ENCODE measurements around the gene TAF11L12.
"Not testable (repeated sequence)": the region's sequence is repeated elsewhere in the genome, so short reads cannot be mapped to it uniquely, and the experiment has no call there.

TAF11L12 gene

DNA sequence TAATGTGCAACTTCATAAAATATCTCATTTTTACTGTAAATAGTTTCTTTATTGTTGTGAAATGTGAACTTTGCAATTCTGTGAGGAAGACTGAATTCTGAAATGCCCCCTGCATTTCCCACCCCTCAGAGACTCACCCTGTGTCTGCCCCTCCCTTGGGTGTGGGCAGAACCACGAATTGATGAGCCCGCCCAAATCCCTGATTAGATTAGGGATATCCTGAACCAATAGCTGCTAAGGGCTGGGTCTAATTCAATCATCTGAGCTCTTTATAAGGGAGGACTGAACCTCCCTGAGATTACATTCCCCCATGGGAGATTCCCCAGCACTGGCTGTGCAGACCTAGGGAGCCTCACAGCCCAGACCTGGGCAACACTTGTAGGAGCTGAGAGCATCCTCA, at the start of gene TAF11L12:
TSS of gene TAF11L12 (plus strand) at position 301 of the 400 bp plus-strand sequence.
- not testable (repeated sequence) for DNase-seq (ENCODE audit: low spot score)

DNA sequence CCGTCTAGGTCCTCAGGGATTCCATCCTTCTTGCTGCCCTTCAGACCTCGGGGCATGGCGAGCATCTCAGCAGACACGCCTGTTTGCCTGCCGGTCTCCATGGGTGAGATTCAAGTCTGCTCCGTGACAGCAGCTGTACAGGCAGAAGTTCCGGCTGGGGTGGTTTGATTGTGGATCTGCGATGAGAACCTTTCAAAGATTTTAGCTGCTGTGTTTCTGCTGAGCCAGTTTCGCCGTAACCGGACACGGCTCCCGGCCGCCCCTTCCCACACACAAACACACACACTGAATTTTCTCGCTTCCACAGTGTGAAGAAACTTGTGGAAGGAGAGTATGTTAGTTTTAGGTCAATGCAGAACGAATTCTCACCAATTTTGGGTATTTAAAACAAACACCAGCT, 24.5 kb upstream of the TAF11L12 start, which contains the start of gene TAF11L7:
TSS of gene TAF11L7 (minus strand) at position 101 of the 400 bp plus-strand sequence.
- DNase-seq (ENCODE audit: low spot score): not testable (repeated sequence)

DNA sequence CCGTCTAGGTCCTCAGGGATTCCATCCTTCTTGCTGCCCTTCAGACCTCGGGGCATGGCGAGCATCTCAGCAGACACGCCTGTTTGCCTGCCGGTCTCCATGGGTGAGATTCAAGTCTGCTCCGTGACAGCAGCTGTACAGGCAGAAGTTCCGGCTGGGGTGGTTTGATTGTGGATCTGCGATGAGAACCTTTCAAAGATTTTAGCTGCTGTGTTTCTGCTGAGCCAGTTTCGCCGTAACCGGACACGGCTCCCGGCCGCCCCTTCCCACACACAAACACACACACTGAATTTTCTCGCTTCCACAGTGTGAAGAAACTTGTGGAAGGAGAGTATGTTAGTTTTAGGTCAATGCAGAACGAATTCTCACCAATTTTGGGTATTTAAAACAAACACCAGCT, 19.3 kb upstream of the TAF11L12 start, which contains the start of gene TAF11L8:
TSS of gene TAF11L8 (minus strand) at position 101 of the 400 bp plus-strand sequence.
- not testable (repeated sequence) for DNase-seq (ENCODE audit: low spot score)

DNA sequence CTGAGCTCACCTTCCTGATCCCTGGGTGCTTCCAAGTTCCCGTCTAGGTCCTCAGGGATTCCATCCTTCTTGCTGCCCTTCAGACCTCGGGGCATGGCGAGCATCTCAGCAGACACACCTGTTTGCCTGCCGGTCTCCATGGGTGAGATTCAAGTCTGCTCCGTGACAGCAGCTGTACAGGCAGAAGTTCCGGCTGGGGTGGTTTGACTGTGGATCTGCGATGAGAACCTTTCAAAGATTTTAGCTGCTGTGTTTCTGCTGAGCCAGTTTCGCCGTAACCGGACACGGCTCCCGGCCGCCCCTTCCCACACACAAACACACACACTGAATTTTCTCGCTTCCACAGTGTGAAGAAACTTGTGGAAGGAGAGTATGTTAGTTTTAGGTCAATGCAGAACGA, 15.9 kb upstream of the TAF11L12 start, which contains the start of gene TAF11L9:
TSS of gene TAF11L9 (minus strand) at position 140 of the 400 bp plus-strand sequence.
- not testable (repeated sequence) for DNase-seq (ENCODE audit: low spot score)

DNA sequence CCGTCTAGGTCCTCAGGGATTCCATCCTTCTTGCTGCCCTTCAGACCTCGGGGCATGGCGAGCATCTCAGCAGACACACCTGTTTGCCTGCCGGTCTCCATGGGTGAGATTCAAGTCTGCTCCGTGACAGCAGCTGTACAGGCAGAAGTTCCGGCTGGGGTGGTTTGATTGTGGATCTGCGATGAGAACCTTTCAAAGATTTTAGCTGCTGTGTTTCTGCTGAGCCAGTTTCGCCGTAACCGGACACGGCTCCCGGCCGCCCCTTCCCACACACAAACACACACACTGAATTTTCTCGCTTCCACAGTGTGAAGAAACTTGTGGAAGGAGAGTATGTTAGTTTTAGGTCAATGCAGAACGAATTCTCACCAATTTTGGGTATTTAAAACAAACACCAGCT, 12.5 kb upstream of the TAF11L12 start, which contains the start of gene TAF11L10:
TSS of gene TAF11L10 (minus strand) at position 101 of the 400 bp plus-strand sequence.
- not testable (repeated sequence) for DNase-seq (ENCODE audit: low spot score)

DNA sequence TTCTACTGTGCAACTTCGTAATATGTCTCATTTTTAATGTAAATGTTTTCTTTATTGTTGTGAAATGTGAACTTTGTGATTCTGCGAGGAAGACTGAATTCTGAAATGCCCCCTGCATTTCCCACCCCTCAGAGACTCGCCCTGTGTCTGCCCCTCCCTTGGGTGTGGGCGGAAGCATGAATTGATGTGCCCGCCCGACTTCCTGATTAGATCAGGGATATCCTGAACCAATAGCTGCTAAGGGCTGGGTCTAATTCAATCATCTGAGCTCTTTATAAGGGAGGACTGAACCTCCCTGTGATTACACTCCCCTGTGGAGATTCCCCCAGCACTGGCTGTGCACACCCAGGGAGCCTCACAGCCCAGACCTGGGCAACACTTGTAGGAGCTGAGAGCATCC, 6.3 kb upstream of the TAF11L12 start, which contains the start of gene TAF11L11:
TSS of gene TAF11L11 (plus strand) at position 304 of the 400 bp plus-strand sequence.
- DNase-seq (ENCODE audit: low spot score): not testable (repeated sequence)

DNA sequence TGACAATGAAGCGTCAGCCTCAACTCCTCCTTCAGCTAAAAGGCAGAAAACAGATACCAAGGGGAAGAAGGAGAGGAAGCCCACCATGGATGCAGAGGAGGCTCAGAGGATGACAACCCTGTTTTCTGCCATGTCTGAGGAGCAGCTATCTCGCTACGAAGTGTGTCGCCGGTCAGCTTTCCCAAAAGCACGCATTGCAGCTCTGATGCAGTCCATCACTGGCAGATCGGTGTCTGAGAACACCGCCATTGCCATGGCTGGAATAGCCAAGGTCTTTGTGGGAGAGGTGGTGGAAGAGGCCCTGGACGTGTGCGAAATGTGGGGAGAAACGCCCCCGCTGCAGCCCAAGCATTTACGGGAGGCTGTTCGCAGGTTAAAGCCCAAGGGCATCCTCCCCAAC, 5.2 kb upstream of the TAF11L12 start:
- no peak for DNase-seq (ENCODE audit: low spot score)

DNA sequence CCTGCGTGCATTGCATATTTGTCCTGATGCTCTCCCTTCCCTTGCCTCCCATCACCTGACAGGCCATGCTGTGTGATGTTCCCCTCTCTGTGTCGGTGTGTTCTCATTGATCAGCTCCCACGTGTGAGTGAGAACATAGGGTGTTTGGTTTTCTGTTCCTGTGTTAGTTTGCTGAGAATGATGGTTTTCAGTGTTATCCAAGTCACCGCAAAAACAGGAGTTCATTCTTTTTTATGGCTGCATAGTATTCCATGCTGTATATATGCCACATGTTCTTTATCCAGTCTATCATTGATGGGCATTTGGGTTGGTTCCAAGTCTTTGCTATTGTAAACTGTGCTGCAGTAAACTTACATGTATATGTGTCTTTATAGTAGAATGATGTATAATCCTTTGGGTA, 2.7 kb upstream of the TAF11L12 start:
- not testable (repeated sequence) for DNase-seq (ENCODE audit: low spot score)

DNA sequence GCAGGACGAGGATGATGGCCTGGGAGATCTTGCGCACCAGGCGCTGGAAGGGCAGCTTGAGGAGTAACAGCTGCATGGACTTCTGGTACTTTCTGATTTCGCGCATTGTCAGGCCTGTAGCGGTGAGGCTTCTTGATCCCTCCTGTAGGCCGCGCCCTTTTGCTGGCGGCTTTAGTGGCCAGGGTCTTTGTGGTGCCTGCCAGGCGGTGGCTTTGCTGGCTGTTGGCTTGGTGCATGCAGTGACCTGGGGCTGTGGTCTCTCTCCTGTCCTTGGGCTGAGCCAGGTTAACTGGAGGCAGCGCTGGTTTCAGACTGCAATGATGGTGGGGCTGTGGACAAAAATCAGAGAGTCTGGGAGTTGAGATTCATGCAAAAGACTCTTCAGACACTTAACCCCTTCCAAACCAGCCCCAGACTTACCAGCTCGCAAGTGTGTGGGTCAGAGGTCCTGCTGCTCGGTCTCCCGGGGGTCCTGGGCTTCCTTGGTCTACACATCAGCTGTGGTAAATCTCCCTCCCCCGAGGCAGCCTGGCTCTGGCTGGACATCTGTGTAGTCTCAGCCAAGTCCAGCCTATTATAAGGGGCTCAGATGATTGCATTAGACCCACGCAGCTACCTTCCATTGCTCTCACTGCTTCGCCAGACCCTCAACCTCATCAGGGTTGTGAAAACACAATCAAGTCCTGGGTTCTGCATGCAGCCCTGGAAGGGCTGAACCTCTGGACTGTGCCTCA, 4.8 kb downstream of the TAF11L12 start:
- DNase-seq (ENCODE audit: low spot score): no peak

DNA sequence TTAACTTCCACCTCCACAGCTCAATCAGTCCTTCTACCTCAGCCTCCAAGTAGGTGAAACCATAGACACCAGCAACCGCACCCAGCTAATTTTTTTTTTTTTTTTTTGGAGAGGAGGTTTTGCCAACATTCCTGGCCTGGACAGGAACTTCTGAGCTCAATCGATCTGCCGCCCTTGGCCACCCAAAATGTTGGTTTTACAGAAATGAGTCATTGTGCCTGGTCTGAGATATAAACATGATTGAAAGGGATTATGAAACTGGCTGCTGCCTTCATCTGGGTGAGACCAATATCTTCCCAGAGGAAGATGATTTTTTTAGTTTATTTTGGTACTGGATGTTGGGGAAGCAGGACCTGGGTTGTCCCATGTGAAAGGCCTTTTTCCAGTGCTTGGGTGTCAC, 9.2 kb downstream of the TAF11L12 start:
- no peak for DNase-seq (ENCODE audit: low spot score)

DNA sequence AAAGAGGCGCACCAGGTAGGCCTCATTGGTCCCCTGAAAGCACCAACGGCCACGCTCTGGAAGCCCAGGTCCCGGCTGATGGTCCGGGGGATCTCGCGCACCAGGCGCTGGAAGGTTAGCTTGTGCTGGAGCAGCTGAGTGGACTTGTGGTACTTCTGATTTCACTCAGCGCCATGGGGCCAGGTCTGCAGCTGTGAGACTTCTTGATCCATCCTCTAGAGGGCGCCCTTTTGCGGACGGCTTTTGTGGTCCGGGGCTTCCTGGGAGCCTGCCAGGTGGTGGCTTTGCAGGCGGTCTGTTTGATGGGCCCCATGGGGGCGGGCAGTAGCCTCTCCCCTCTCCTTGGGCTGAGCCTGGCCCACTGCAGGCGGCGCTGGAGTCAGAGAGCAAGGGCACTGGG, 10.4 kb downstream of the TAF11L12 start:
- no peak for DNase-seq (ENCODE audit: low spot score)

DNA sequence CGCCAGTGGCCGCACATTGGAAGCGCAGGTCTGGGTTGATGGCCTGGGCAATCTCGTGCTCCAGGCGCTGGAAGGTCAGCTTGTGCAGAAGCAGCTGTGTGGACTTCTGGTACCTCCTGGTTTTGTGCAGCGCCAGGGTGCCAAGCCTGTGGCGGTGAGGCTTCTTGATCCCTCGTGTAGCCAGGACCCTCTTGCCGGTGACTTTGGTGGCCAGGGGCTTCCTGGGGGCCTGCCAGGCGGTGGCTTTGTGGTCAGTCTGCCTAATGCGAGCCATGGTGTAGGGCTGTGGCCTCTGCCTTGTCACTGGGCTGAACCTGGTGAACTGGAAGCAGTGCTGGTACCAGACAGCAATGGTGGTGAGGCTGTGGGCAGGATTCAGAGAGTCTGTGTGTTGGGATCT, 15.5 kb downstream of the TAF11L12 start:
- DNase-seq (ENCODE audit: low spot score): no peak

DNA sequence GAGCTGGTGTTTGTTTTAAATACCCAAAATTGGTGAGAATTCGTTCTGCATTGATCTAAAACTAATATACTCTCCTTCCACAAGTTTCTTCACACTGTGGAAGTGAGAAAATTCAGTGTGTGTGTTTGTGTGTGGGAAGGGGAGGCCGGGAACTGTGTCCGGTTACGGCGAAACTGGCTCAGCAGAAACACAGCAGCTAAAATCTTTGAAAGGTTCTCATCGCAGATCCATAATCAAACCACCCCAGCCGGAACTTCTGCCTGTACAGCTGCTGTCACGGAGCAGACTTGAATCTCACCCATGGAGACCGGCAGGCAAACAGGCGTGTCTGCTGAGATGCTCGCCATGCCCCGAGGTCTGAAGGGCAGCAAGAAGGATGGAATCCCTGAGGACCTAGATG, 21.6 kb downstream of the TAF11L12 start, which contains the start of gene TAF11L13:
TSS of gene TAF11L13 (plus strand) at position 301 of the 400 bp plus-strand sequence.
- DNase-seq (ENCODE audit: low spot score): not testable (repeated sequence)

DNA sequence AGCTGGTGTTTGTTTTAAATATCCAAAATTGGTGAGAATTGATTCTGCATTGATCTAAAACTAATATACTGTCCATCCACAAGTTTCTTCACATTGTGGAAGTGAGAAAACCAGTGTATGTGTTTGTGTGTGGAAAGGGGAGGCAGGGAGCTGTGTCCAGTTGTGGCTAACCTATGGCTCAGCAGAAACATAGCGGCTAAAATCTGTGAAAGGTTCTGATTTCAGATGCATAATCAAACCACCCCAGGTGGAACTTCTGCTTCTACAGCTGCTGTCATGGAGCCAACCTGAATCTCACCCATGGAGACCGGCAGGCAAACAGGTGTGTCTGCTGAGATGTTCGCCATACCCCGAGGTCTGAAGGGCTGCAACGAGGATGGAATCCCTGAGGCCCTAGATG, 24.0 kb downstream of the TAF11L12 start, which contains the start of gene TAF11L14:
TSS of gene TAF11L14 (plus strand) at position 301 of the 400 bp plus-strand sequence.
- DNase-seq (ENCODE audit: low spot score): no peak

DNA sequence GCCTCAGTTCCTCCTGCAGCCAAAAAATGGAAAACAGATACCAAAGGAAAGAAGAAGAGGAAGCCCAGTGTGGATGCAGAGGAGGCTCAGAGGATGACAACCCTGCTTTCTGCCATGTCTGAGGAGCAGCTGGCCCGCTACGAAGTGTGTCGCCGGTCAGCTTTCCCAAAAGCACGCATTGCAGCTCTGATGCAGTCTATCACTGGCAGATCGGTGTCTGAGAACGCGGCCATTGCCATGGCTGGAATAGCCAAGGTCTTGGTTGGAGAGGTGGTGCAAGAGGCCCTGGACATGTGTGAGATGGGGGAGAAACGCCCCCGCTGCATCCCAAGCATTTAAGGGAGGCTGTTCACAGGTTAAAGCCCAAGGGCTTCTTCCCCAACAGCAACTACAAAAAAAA, 39.0 kb downstream of the TAF11L12 start:
- DNase-seq (ENCODE audit: low spot score): not testable (repeated sequence)

DNA sequence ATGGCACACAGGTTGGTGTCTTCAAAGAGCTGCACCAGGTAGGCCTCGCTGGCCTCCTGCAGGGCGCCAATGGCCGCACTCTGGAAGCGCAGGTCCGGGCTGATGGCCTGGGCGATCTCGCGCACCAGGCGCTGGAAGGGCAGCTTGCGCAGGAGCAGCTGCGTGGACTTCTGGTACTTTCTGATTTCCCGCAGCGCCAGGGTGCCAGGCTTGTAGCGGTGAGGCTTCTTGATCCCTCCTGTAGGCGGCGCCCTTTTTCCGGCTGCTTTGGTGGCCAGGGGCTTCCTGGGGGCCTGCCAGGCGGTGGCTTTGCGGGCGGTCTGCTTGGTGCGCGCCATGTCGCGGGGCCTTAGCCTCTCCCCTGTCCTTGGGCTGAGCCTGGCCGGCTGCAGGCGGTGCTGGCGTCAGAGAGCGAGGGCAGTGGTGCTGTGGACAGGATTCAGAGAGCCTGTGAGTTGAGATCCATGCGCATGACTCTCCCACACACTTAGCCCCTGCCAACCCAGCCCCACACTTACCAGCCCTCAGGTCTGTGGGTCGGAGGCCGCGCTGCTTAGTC, 45.1 kb downstream of the TAF11L12 start:
- DNase-seq (ENCODE audit: low spot score): not testable (repeated sequence)

DNA sequence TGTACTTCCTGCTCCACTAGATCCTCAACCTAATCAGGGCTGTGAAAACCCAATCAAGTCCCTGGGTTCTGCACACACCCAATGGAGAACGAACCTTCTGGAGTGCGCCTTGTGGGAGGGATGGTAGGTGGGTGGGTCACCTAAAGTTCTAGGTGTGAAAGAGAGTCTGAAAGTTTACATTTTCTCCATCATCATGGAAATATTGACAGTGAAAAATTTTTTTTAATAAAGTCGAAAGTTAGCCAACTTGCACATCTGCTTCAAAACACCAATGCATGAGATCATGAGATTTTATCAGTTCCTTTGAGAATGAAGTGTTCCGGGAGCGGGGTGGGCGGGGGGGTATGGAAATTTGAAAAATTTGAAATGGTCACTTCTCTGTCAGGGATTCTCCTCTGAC, 45.7 kb downstream of the TAF11L12 start:
- no peak for DNase-seq (ENCODE audit: low spot score)
